OCI-LY7 (cell line): ENCODE results near the gene SEMA3D. TPM values are rescaled to one million over a fixed set of nuclear protein-coding genes. Genes with fewer than 3 reads are reported as not detected.

Experiments
- BruUV-seq: library from RNA; stranded (reverse); fragments of 400-500 nt; replicated peaks from 2 replicates; lab custom pipeline; 2021; lab: Mats Ljungman, UMichigan
- CTCF ChIA-PET: fragments of 300-600 bp; sonication (Branson Sonifier 250); formaldehyde crosslinking; loops from one replicate; lab custom pipeline; 2022; ENCODE audit warnings: antibody characterized with exemption; ENCODE audit not compliant: unreplicated experiment; lab: Charles Lee
- POLR2A ChIA-PET: fragments of 300-600 bp; sonication (Branson Sonifier 250); formaldehyde crosslinking; loops from one replicate; lab custom pipeline; 2022; ENCODE audit warnings: antibody characterized with exemption; lab: Charles Lee
- DNase-seq: peaks from one replicate; pipeline ENCODE4 v3.0.0-alpha.2; 2015; ENCODE audit warnings: low spot score
- H2AFZ ChIP-seq: fragments of 200-600 bp; sonication (generic), shearing (Covaris generic); 2 replicates; pipeline ENCODE4 v1.6.1; 2014; ENCODE audit warnings: mild to moderate bottlenecking, antibody characterized with exemption, low read length, moderate library complexity
- H3K27ac ChIP-seq: fragments of 200-600 bp; sonication (generic); 2 replicates; pipeline ENCODE4 v1.5.1; 2014; ENCODE audit warnings: mixed run types, low read depth, mild to moderate bottlenecking, moderate library complexity, low read length, inconsistent platforms; ENCODE audit not compliant: poor library complexity, severe bottlenecking
- H3K36me3 ChIP-seq: fragments of 200-600 bp; sonication (generic); 2 replicates; pipeline ENCODE4 v1.6.1; 2014; ENCODE audit warnings: mild to moderate bottlenecking, antibody characterized with exemption, low read length, moderate library complexity, mixed read lengths; ENCODE audit not compliant: insufficient read depth
- H3K4me1 ChIP-seq: fragments of 200-600 bp; sonication (generic); 2 replicates; pipeline ENCODE4 v1.5.1; 2014; ENCODE audit warnings: mild to moderate bottlenecking, low read length; ENCODE audit not compliant: insufficient read depth, poor library complexity, severe bottlenecking
- H3K4me2 ChIP-seq: fragments of 200-600 bp; sonication (generic); 2 replicates; pipeline ENCODE4 v1.6.1; 2014; ENCODE audit warnings: mild to moderate bottlenecking, low read length
- H3K4me3 ChIP-seq: fragments of 200-600 bp; sonication (generic); 2 replicates; pipeline ENCODE4 v1.5.1; 2014; ENCODE audit warnings: mild to moderate bottlenecking, low read depth, low read length; ENCODE audit not compliant: poor library complexity, severe bottlenecking
- H3K79me2 ChIP-seq: fragments of 200-600 bp; sonication (generic); 2 replicates; pipeline ENCODE4 v1.6.1; 2016; ENCODE audit warnings: low read depth, mild to moderate bottlenecking, low read length, moderate library complexity, mixed read lengths; ENCODE audit not compliant: insufficient read depth
- H3K9me2 ChIP-seq: fragments of 200-600 bp; sonication (generic); 2 replicates; pipeline ENCODE4 v1.6.1; 2016; ENCODE audit warnings: mild to moderate bottlenecking, low read length, mixed read lengths; ENCODE audit not compliant: insufficient read depth
- H3K9me3 ChIP-seq: fragments of 200-600 bp; sonication (generic); 2 replicates; pipeline ENCODE4 v1.6.1; 2014; ENCODE audit warnings: mild to moderate bottlenecking, mixed run types, low read length, mixed read lengths
- H4K20me1 ChIP-seq: fragments of 200-600 bp; sonication (generic); 2 replicates; pipeline ENCODE4 v1.6.1; 2014; ENCODE audit warnings: mild to moderate bottlenecking, antibody characterized with exemption, low read length, moderate library complexity, mixed read lengths; ENCODE audit not compliant: insufficient read depth
- CTCF ChIP-seq: fragments of 200-600 bp; sonication (generic); conservative IDR thresholded peaks from 2 replicates; pipeline ENCODE4 v1.5.1; 2014; ENCODE audit warnings: mild to moderate bottlenecking, antibody characterized with exemption, low read length, moderate library complexity, mixed read lengths
- EZH2phosphoT487 ChIP-seq: fragments of 200-600 bp; sonication (generic); IDR thresholded peaks from 2 replicates; pipeline ENCODE4 v1.6.1; 2018; ENCODE audit warnings: low read depth, borderline replicate concordance, mild to moderate bottlenecking, mixed run types, antibody characterized with exemption, low read length, moderate library complexity, mixed read lengths
- intact Hi-C: fragments of 100-400 bp; cut with micrococcal nuclease; formaldehyde crosslinking; loops from one replicate; pipeline ENCODE4 v1.10.0; 2022; ENCODE audit not compliant: unreplicated experiment
- total RNA-seq, 2 experiments: library from RNA; depleted of rRNA in 1 of 2; stranded (reverse); fragments of >200 nt in 1 of 2; shearing (Covaris generic) in 1 of 2; gene quantifications; 2 replicates each; pipeline ENCODE4 v1.2.3, GENCODE V29; 2014 to 2022

The SEMA3D gene
- total RNA-seq, 2 experiments from 2014 or later, result not detected

- Histone ChIP-seq H3K79me2 (no peaks in the 10 kb centered on the region), H2AFZ (no peak overlapping the region), H4K20me1 (no peaks in the 10 kb centered on the region), H3K36me3 (no peaks in the 10 kb centered on the region), H3K9me3 (no peaks in the 10 kb centered on the region), H3K27ac (no peak overlapping the region), H3K4me3 (no peak overlapping the region), H3K4me1 (no peaks in the 10 kb centered on the region), H3K9me2 (no peaks in the 10 kb centered on the region), H3K4me2 (no peak overlapping the region)
- no peak for DNase-seq
- TF ChIP-seq EZH2phosphoT487, result no peak
- no peak for TF ChIP-seq CTCF
- BruUV-seq, result no TSS peak
- CTCF ChIA-PET, result no interaction called here
- POLR2A ChIA-PET, result no interaction called here
- intact Hi-C loops, result no loop called here
Observed at GRCh38 chr7:85000735-85001350, 186.0 kb downstream of the SEMA3D start.

- no peaks in the 10 kb centered on the region for H4K20me1 ChIP-seq
- no peaks in the 10 kb centered on the region for H3K79me2 ChIP-seq
- no peak overlapping the region for H3K4me3 ChIP-seq
- H3K36me3 ChIP-seq, result no peaks in the 10 kb centered on the region
- POLR2A ChIA-PET, result interaction anchor here (1.1 kb wide), 1 partner anchor 10 kb away, joined by 3 read pairs; no protein-coding TSS in a partner anchor
- DNase-seq, result no peak
- no peaks in the 10 kb centered on the region for H3K9me2 ChIP-seq
- intact Hi-C loops, result no loop called here
- H3K4me2 ChIP-seq, result no peak overlapping the region
- no peak overlapping the region for H3K27ac ChIP-seq
- TF ChIP-seq CTCF (no peak), EZH2phosphoT487 (no peak)
- no TSS peak for BruUV-seq
- H3K9me3 ChIP-seq, result no peaks in the 10 kb centered on the region
- H3K4me1 ChIP-seq, result no peaks in the 10 kb centered on the region
- H2AFZ ChIP-seq, result no peak overlapping the region
- CTCF ChIA-PET, result no interaction called here
Observed at GRCh38 chr7:84999450-84999849, 187.4 kb downstream of the SEMA3D start.

GRCh38 chr7:84998665-84999064 is 188.2 kb downstream of the SEMA3D start:
- Histone ChIP-seq H3K79me2 (no peaks in the 10 kb centered on the region), H3K4me2 (no peak overlapping the region), H3K9me2 (no peaks in the 10 kb centered on the region), H3K36me3 (no peaks in the 10 kb centered on the region), H3K27ac (no peak overlapping the region), H3K4me3 (no peak overlapping the region), H4K20me1 (no peaks in the 10 kb centered on the region), H2AFZ (no peak overlapping the region), H3K4me1 (no peaks in the 10 kb centered on the region), H3K9me3 (no peaks in the 10 kb centered on the region)
- intact Hi-C loops, result no loop called here
- ChIA-PET CTCF (no interaction called here), POLR2A (interaction anchor here (0.7 to 1.1 kb wide), 2 partner anchors 10 to 134 kb away, joined by 3 read pairs; no protein-coding TSS in a partner anchor)
- no TSS peak for BruUV-seq
- no peak for DNase-seq
- TF ChIP-seq CTCF (no peak), EZH2phosphoT487 (no peak)
